GM18508 (cell line): ENCODE data around the gene CALM1.

ENCODE experiments used
- ATAC-seq: cut with Tn5 transposase; IDR thresholded peaks from one replicate; pipeline ENCODE4 v1.9.1; 2021; ENCODE audit warnings: moderate number of reproducible peaks; ENCODE audit not compliant: insufficient read depth, unreplicated experiment

CALM1 gene

DNA sequence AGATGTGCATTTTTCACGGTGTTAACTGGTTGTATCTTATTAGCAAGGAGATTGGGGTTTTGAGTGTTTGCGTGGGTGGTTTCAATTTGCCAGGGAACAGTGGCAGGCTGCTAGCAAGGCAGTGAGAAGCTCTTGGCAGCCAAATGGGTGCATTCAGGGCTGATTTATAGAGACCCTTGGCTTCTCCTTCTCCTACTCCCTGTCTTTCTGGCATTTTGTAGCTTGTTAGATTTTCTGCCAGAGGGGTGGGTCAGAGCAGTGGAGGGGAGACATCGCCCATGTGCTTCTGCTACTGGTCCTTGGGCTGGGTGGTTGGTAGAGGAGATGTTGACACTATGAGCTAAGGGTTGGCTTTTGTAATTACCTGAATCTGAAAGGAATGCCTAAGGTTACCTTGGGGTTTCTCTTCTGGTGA lies 9.6 kb downstream of the CALM1 start:
- ATAC-seq = no peak

DNA sequence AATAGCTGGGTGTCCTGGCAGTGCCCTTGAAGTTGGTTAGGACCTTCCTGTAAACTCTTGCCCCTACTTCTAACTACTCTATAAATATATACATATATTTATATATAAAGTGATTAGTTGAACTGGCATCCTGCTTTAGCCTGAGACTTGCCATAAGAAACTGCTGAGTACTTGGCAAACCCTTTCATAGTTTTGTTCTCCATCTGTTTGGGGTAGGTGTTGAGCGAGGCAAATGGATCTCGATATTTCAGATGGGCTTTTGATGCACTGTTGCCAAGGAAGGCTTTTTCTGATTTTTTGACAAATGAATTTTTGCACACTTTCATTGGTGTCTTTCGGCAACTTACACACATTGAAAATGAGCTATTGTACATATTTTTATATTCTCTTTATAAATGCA lies 10.4 kb downstream of the CALM1 start:
- ATAC-seq = no peak

DNA sequence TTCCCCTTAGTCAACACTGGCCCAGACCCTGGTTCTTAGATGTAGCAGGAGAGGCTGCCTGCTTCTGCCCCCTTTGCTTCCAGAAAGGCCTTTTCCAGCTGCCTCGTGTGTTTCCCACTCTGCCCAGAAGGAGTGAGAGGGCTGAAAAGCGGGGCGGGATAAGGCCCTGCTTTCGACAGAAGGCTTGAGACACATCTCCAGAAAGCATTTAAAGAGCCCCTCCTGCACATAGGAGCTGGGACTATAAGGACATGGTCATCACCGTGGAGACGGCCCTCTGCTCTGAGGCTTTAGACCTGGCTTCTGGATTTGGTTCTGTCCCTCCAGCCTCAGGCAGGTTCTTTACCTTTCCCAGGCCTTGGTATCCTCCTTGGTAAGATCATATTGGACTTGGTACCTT lies 11.9 kb downstream of the CALM1 start:
- ATAC-seq = no peak

DNA sequence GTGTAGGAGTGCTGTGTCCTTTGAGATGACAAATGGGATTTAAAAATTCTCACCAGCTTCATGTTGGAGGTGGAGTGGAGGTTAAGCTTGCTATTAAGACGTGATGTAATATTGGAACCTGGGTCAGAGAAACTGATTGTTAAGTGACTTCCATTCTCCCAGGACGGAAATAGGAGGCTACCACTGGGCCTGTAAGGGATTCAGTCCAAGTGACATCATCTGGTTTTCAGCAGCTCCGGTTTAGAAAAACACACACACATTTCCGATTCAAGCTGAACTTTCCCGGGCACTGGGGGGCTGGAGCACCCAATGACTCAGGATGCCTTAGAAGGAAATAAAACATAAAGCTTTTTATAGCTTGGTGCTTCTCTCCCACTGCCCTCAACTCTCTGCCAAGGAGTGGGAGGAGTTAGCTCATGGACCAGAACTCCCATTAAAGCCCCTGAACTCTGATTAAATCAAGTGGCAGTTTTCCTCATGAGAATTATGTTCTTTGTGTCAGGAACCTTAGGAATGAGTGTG lies 12.4 kb downstream of the CALM1 start:
- ATAC-seq = no peak

DNA sequence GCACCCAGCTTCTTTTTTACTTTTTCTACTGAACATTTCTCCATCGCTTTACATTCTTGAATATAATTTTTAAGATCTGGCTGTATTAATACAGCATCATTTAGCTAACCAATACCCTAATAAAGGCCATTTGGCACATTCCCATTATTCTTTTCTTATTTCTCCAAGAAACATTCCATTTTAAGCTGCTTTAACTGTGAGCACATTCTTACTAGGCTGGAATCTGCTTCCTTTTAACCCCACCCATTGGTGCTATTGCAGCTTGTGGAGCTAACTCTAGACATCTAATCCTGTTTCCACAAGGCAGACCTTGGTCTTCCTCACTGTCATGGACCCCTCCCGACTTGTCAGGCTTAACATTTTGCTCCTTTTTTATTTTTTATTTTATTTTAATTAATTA lies 15.2 kb downstream of the CALM1 start:
- no peak for ATAC-seq

DNA sequence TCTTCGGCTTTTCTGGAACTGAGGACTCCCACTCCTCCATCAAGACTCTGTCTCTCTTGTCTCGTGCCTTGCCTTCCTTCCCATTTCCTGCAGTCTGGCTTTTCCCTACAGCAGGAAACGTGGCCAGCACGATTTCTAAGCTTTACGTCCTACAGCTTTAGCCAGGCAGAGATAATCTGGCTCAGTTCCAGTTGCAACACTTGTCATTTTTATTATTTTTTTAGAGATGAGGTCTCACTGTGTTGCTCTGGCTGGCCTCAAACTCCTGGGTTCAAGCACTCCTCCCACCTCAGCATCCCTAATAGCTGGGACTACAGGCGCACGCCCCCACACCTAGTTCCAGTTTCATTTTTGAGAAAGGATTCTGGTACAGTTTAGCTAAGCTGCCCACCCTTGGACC lies 19.9 kb downstream of the CALM1 start:
- no peak for ATAC-seq

DNA sequence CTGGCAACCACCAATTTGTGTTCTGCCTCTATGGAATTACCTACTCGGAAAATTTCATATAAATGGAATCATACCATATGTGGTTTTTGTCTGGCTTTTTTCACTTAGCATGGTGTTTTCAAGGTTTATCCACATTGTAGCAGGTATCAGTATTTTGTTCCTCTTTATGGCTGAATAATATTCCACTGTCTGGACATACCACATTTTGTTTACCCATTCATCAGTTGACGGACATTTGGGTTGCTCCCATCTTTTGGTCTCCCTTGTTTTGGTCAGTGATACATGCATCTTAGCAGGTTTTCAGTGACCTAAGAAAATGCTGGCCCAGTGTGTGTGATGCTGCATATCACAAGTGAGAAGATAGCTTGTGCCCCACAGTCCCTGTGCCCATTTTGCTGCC lies 21.2 kb downstream of the CALM1 start:
- ATAC-seq = no peak

DNA sequence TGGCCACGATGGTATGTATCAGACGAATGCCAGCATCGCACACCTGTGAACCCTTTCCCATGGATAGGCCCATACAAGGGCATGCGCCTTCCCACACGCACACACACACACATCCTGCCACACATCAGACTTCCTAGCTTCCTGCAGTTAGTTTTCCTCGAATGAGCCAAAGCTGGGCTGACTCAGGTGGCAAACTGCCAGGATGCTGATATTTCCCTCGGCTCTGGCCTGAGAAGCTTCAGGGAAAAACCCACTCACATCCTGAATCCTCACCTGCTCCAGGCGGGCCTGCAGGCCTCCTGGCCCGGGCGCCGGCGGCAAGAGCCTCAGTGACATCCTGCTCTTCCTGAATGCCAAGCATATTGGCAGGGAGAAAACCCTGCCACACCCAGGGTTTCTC lies 22.4 kb downstream of the CALM1 start:
- ATAC-seq = no peak

DNA sequence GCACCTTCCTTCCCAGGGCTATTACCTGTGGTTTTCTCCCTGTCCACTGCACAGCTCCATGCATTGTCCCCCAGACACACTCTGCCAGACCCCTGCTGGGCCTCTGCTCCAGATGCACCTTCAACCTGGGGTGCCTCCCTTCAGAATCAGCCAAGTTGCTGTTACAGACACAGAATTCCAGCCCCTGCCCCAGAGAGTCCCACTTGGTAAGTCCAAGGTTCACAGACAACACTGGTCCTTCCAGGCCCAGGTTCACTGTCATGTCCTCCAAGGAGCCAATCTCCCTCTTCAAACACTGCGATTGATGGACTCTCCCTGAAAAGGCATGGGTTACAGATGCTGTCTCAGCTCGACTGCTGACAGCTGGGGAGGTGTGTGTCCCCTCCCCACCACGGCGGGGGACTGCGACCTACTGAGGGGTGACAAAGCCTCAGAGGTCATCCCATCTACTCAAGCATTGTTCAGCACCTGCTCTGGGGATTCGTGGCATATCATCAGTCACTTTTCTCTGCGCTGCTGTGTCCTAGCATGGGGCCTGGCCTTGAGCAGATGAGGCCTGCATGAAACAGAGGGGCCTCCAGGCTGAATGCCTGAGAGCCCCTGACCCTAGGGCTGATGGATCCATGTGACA lies 24.3 kb downstream of the CALM1 start:
- ATAC-seq = no peak

DNA sequence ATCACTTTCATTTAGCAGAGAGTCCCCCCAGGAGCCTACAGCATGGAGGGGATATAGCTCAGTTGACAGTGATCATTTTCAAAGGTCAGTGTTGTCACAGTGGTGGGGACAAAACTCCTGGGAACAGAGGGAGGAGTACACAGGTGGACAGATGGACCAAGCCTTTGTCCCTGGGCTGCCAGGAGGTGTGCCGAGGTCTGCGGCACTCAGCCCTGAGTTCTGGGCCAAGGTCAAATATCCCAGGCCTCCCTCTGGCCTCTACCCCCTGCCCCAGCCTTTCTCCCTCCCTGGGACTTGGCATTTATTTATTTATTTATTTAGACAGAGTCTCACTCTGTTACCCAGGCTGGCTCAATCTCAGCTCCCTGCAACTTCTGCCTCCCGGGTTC lies 24.8 kb downstream of the CALM1 start:
- no peak for ATAC-seq

DNA sequence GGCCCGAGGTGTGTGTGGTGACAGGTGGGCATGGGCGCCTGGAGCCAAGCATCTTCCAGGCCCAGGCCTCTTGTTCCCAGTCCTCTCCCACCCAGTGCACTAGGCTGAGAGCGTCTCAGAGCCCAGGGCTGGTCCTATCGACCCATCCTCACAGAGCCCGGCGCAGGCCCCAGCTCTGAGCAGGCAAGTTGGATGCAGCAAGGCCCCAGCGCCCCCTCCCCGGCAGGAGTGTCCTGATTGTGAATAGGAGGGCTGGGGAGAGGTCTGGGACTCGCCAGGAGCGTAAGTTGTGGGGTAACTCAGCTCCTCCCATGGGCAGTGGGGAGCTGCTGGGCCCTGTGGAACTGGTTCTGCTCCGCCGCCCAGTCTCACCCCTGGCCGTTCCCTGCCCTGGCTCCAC lies 26.3 kb downstream of the CALM1 start:
- no peak for ATAC-seq

DNA sequence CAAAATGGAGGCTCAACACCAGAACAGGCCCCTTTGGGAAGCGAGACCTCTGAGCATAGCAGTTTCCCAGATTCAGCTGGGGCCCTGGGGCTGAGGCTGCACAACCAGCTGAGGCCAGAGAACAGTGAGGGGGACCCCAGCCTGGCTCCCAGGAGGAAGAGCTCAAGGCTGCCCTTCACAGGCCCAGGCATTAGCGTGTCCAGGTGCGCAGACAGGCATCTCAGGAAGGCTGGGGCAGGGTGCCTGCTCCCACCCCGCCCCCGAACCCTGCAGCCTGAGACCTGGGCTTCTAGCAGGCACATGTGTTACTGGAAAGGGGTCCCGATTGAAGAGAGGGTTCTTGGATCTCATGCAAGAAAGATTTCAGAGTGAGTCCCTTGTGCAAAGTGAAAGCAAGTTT lies 27.2 kb downstream of the CALM1 start:
- no peak for ATAC-seq

DNA sequence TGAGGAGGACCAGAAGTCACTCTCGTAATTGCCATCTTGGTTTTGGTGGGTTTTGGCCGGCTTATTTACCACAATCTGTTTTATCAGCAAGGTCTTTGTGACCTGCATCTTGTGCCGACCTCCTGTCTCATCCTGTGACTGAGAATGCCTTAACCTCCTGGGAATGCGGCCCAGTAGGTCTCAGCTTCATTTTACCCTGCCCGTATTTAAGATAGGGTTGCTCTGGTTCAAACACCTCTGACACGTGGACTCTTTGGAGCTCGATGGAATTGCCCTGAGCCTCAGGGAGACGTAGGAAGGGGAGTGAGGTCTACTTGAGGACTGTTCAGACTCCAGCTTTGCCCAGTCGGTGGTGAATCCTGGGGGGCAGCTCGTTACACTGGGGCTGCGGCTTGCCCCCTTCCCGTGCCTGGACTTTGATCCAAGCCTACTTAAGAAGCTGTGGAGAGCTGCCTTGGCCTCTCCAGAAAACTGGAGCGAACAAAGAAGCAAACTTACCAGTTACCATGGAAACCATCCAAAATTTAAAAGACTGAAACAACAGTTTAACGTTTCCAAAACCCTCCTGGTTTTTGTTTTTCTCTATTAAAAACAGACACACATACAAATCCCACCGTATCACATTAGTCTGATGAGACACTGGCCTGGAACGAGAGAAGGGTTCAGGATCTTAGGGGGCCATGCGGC lies 28.0 kb downstream of the CALM1 start:
- no peak for ATAC-seq

DNA sequence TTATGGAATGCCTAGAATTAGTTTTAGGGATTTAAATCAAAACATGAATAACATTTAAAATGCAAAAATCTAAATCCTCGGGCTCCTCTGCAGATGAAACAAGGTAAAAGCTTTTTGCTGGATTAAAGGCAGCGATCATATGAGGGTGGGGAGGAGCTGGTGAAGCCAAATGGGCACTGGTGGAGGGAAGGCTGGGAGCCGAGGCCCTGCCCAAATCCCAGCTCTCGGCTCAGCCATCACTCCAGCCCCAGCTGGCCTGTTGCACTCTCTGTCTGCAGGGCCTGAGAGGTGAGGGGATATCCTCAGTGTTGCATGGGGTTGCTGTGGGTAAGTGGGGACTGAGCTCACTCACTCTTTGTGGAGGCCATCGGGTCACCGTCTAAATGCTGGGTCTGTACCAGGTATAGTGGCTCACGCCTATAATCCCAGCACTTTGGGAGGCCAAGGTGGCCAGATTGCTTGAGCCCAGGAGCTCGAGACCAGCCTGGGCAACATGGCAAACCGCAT lies 28.6 kb downstream of the CALM1 start:
- ATAC-seq = no peak

DNA sequence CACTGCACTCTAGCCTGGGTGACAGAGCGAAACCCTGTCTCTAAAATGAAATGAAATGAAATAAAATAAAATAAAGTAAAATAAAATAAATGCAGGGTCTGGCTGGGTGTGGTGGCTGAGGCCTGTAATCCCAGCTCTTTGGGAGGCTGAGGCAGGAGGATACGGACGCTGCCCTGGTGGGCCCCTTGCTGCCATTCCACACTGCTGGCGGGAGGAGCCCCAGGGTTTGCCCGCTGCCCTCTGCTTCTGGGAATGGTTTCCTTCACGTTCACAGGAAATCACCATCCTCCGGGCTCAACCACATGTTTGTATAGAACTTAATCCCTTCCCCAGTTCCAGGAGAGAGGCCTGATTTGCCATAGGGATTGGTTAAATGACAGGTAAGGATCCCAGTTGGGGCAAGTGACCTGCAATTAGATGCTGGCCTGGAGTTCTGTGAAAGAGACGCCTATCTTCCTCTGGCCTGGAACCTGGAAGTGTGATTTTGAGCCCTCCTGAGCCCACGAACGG lies 29.3 kb downstream of the CALM1 start:
- no peak for ATAC-seq

DNA sequence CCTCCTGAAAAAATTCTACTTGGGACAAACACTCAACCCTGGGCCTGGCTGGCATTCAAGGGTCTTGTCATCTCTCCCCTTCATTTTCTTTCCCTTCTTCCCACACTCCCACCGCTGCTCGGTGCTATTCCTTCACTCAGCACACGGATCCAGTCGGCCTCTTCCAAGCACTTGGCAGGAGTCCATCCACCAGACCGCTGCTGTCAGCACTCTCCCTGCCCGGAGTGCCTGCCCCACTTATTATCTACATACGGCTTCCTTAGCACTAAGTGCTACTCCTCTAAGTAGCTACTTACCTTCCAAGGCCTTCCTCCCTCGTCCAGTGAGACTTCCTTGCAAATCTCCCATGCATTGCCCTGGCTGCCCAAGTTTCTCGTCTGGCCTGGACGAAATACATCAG lies 29.8 kb downstream of the CALM1 start:
- no peak for ATAC-seq

DNA sequence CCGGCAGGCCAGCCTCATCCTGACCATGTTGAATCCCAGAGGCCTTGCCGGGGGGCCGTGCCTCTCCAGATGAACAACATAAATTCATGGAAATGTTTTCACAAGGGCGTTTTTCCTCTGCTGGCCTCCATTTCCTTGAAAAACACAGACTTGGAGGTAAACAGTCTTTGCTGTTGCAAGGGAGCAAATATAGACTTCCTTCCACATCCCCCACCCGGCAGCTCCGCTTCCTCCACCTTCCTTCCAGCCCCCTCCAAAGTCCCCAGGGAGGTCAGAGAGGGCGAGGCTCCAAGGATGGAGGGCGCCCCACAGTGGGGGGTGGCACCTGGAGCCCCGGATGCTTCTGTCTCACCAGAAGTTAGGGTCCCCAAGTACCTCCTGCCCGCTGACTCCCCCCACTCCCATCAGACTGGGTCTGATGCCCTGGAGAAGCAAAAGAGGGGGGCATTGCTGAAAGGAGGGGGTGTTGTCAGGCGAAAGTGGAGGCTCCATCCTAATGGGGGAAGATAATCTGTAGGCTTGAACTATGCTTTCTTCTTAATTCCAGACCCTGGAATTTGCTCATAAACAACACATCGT lies 31.1 kb downstream of the CALM1 start:
- ATAC-seq = no peak

DNA sequence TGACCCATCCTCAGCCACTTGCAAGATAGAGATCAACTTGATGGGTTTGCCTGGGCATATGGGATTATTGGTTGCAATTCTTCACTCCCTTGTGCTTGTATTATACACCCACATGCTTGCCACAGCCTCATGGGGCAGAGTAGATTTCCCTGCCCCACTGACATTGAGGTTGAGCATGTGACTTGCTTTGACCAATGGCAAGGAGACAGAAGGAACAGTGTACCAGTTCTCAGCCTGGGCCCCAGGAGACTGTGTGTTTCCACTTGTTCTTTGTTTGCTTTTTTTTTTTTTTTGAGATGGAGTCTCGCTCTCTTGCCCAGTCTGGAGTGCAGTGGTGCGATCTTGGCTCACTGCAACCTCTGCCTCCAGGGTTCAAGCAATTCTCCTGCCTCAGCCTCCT lies 31.8 kb downstream of the CALM1 start:
- no peak for ATAC-seq

DNA sequence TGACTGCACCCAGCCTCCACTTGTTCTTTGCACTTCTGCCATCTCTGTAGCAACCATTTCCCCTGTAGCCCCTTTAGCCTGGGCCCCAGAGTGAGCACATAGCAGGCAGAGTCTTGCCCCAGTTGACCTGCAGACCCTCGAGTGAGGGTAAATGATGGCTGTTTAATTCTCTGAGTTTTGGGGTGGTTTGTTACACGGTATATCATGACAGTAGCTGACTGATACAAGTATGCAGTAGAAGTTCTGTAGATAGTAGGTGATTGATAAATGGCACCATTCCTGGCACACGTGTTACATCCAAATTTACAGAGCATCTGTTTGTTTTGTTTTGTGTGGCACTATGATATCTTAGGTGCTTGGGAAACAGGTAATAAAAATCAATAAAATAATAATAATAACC lies 32.4 kb downstream of the CALM1 start:
- ATAC-seq = no peak

DNA sequence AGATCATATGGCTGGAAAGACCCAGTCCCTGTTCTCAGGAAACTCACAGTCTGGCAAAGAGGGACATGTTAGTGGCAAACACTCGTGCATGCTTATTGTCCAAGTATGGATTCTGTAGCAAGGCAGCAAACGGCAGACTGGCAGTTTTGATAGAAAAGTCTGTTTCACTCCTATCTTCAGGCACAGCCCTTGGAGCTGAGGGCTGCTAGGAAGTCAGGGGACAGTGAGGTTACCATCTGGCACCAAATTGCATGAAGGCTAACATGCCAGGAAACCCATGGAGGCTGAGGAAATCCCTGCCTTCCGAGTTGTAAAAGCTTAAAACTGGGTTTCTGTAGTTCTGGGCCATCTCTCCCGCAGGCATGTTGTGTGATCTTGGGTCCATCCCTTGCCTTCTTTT lies 32.9 kb downstream of the CALM1 start:
- no peak for ATAC-seq

DNA sequence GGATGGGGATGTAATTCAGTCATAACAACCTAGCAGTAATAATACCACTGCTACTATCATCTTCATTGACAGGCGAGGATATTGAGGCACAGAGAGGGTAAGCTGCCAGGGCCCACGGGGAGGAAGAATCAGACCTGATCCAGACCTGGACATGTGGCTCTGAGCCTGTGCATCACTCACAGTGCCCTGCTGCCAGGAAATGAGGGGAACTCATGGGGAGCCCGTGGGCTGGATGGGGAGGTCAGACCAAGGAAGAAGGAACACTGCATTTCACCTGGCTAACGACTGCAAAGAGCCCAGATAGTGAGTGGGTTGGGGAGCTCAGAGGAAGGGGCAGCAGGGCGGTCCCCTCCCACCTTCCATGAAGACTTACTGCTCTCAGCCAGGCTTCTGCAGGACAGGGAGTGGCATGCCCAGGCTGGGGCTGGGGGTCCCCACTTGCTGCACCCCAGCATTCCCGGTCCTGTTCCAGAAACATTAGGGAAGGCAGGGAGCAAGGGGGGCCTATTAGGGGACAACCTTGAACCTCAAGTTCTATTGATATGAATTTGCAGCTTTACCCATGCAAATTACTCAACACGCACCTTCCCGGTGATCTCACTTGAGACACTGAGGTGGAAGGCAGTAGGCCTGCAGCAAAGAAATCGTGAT lies 37.7 kb downstream of the CALM1 start:
- ATAC-seq = no peak
